Measurements from ENCODE around the gene MUC5AC. TPM values are rescaled to one million over a fixed set of nuclear protein-coding genes. Genes with fewer than 3 reads are reported as not detected.

MUC5AC gene
- total RNA-seq: not detected in 2 replicates

GRCh38 chr11:1157645-1158591 is at the start of gene MUC5AC:
Gene MUC5AC (plus strand): TSS chr11:1157953. CDS start chr11:1158000, 47 bp downstream.

DNA sequence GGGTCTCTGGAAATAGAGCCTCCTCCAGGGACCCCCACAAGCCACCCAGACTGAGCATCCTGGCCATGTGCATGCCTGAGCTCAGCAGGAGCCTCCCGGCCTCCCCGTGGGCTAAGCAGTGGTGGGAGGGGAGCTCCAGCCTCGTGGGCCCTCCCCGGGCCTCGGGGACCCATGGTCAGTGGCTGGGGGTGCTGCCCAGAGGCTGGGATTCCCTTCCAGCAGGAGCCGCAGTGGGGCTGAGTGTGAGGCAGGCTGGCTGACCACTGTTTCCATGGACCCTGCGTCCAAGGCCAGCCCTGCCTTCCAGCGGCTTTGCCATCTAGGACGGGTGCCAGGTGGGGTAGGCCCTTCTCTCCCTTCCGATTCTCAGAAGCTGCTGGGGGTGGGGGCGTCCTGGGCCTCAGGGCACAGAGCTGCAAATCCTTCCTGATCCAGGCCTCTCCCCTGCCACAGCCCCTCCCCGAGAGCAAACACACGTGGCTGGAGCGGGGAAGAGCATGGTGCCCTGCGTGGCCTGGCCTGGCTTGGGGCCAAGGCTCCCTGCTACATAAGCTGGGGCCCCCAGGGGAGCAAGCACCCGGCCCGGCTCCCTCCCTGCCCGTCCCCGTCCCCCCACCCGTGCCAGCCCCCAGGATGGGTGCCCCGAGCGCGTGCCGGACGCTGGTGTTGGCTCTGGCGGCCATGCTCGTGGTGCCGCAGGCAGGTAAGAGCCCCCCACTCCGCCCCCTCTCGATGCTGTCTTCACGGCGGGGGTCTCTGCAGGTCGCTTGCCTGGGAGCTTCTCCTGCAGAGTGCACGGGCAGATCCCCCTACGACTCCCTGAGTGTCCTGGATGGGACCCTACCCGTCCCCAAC is 65.0 kb downstream of the MUC5AC start, which contains the start of gene MUC5B:
Gene MUC5B, plus strand, starts transcription at position 576 of the 855 bp plus-strand sequence. Its CDS starts 58 bp downstream, at position 634.

Other genes starting within 250 kb of the MUC5AC start
- 34.7 and 45.0 TPM in 2 replicates for gene CHID1, start 247.1 kb upstream of the MUC5AC start, total RNA-seq
- gene AP2A2, start 232.1 kb upstream of the MUC5AC start, total RNA-seq: 37.9 and 49.3 TPM in 2 replicates
- gene MUC6, start 121.2 kb upstream of the MUC5AC start, total RNA-seq: not detected in 2 replicates
- under 0.01 TPM in 1 of 2 replicates, not detected in the other for gene MUC2, start 83.1 kb upstream of the MUC5AC start, total RNA-seq
- gene MUC5B, start 65.1 kb downstream of the MUC5AC start, total RNA-seq: not detected in 2 replicates
- 21.1 and 26.4 TPM in 2 replicates for gene TOLLIP, start 151.7 kb downstream of the MUC5AC start, total RNA-seq
- 0.18 and 0.56 TPM in 2 replicates for gene BRSK2, start 232.0 kb downstream of the MUC5AC start, total RNA-seq

Measured in endothelial cell of coronary artery (primary cell).